MCF 10A (cell line): Measurements from ENCODE around the gene TRAF3IP3. TPM values are rescaled to one million over a fixed set of nuclear protein-coding genes. Genes with fewer than 3 reads are reported as not detected.

Source experiments
- BruUV-seq: library from RNA; stranded (reverse); fragments of 400-500 nt; replicated peaks from 2 replicates; lab custom pipeline; 2021; lab: Mats Ljungman, UMichigan
- CTCF ChIA-PET: fragments of 300-600 bp; sonication (Branson Sonifier 250); formaldehyde crosslinking; extraction: SDS; loops from one replicate; lab custom pipeline; 2021; ENCODE audit warnings: antibody characterized with exemption, inconsistent platforms; lab: Yijun Ruan, JAX
- POLR2A ChIA-PET: fragments of 300-600, 350-650 bp; sonication (Branson Sonifier 250); formaldehyde crosslinking; extraction: SDS; loops from one replicate; lab custom pipeline; 2020; ENCODE audit warnings: antibody characterized with exemption, inconsistent platforms; lab: Yijun Ruan, JAX
- DNase-seq: peaks from one replicate; pipeline ENCODE4 v3.0.0-alpha.2; 2018; ENCODE audit not compliant: unreplicated experiment
- H3K27ac Mint-ChIP-seq: one replicate; pipeline ENCODE4 v1.8.0; 2022; ENCODE audit warnings: mild to moderate bottlenecking, low read depth, mixed read lengths; ENCODE audit not compliant: unreplicated experiment
- H3K27me3 Mint-ChIP-seq: one replicate; pipeline ENCODE4 v1.8.0; 2022; ENCODE audit warnings: mixed read lengths; ENCODE audit not compliant: insufficient read depth, unreplicated experiment
- H3K36me3 Mint-ChIP-seq: one replicate; pipeline ENCODE4 v1.8.0; 2022; ENCODE audit warnings: mild to moderate bottlenecking, moderate library complexity, mixed read lengths; ENCODE audit not compliant: insufficient read depth, unreplicated experiment
- H3K4me1 Mint-ChIP-seq: one replicate; pipeline ENCODE4 v1.8.0; 2022; ENCODE audit warnings: mixed read lengths; ENCODE audit not compliant: insufficient read depth, unreplicated experiment
- H3K4me3 Mint-ChIP-seq: one replicate; pipeline ENCODE4 v1.8.0; 2022; ENCODE audit warnings: mild to moderate bottlenecking, moderate library complexity, mixed read lengths; ENCODE audit not compliant: unreplicated experiment
- H3K9me3 Mint-ChIP-seq: one replicate; pipeline ENCODE4 v1.8.0; 2022; ENCODE audit warnings: mixed read lengths; ENCODE audit not compliant: unreplicated experiment
- intact Hi-C: fragments of 100-400 bp; cut with micrococcal nuclease; formaldehyde crosslinking; loops from 2 replicates; pipeline ENCODE4 v1.14.1; 2022
- total RNA-seq: library from RNA; stranded (reverse); gene quantifications from 2 replicates; pipeline ENCODE4 v1.2.3, GENCODE V29; 2022
- TF ChIP-seq, protein P1 (sequence below): fragments of 200-600 bp; IDR thresholded peaks from one replicate; pipeline ENCODE4 v1.8.0; 2022; ENCODE audit warnings: antibody characterized with exemption, mild to moderate bottlenecking; ENCODE audit not compliant: unreplicated experiment

The TRAF3IP3 gene
- total RNA-seq, 1 experiment from 2014 or later: not detected

DNA sequence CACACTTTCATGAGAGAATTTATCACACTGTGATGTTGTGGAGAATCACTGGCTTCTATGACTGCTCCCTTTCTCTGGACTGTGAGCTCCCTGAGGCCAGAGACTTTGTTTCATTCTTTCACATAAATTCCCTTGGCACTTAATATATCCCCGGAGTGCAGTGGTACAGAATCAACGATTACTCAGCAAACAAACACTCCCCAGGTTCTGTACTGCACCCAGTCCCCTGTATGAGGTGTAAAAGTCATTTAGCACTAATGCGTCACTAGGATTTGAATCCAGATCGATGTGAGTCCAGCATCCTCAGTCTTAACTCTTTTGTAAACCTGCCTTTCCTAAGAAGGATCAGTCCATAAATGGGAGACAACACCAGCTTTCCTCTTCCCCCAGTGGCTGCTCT is 65.1 kb downstream of the TRAF3IP3 start:
- POLR2A ChIA-PET: interaction anchor here (1.3 to 21.0 kb wide), 4 partner anchors 9 to 36 kb away, joined by 4 to 1382 read pairs (median 75); partner anchors contain the start of genes C1orf74 and IRF6
- BruUV-seq: no TSS peak
- Mint-ChIP-seq H3K36me3 (peaks cover 8% of the 10 kb centered on the region), H3K4me1 (peaks cover 30% of the 10 kb centered on the region), H3K27me3 (no peaks in the 10 kb centered on the region), H3K27ac (no peak overlapping the region), H3K4me3 (no peak overlapping the region), H3K9me3 (no peaks in the 10 kb centered on the region)
- CTCF ChIA-PET: interaction anchor here (0.6 to 30.3 kb wide), 16 partner anchors 3 to 499 kb away, joined by 3 to 1144 read pairs (median 5); partner anchors contain the start of genes IRF6, LAMB3 and UTP25
- DNase-seq: no peak
- intact Hi-C loops: no loop called here
- TF ChIP-seq, protein P1, sequence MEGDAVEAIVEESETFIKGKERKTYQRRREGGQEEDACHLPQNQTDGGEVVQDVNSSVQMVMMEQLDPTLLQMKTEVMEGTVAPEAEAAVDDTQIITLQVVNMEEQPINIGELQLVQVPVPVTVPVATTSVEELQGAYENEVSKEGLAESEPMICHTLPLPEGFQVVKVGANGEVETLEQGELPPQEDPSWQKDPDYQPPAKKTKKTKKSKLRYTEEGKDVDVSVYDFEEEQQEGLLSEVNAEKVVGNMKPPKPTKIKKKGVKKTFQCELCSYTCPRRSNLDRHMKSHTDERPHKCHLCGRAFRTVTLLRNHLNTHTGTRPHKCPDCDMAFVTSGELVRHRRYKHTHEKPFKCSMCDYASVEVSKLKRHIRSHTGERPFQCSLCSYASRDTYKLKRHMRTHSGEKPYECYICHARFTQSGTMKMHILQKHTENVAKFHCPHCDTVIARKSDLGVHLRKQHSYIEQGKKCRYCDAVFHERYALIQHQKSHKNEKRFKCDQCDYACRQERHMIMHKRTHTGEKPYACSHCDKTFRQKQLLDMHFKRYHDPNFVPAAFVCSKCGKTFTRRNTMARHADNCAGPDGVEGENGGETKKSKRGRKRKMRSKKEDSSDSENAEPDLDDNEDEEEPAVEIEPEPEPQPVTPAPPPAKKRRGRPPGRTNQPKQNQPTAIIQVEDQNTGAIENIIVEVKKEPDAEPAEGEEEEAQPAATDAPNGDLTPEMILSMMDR: no peak

DNA sequence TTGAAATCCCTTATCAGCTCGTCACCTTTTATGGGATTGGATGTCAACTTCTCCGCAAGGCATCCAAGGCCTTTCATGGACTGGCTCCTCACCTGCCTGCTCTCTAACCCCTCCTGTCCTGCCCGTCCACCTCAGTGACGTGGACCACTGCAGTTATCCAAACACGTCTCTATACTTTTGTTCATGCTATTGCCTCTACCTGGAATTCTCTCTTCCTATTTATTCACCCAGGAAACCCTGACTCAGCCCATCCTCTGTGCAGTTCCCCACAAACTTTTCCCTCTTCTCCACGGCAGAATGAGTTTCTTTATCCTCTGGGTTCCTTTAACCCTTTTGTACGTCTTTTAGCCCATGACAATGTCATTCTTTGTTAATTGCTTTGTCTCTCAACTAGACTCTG is 66.9 kb downstream of the TRAF3IP3 start:
- ChIA-PET POLR2A (interaction anchor here (0.5 to 21.0 kb wide), 19 partner anchors 11 to 1560 kb away, joined by 3 to 1382 read pairs (median 4); partner anchors contain the start of genes C1orf74 and IRF6), CTCF (interaction anchor here (0.6 to 30.3 kb wide), 43 partner anchors 5 to 1948 kb away, joined by 3 to 1144 read pairs (median 4); partner anchors contain the start of genes C1orf74, IRF6 and UTP25)
- no peak overlapping the region for H3K27ac Mint-ChIP-seq
- TF ChIP-seq, protein P1: no peak
- H3K4me1 Mint-ChIP-seq: peaks cover 36% of the 10 kb centered on the region
- no TSS peak for BruUV-seq
- no peaks in the 10 kb centered on the region for H3K27me3 Mint-ChIP-seq
- intact Hi-C loops: loop anchor here (1.0 to 2.0 kb wide), 2 partner anchors 14 to 38 kb away; partner anchors contain the start of gene C1orf74
- no peak for DNase-seq
- peaks cover 5% of the 10 kb centered on the region for H3K9me3 Mint-ChIP-seq
- no peak overlapping the region for H3K4me3 Mint-ChIP-seq
- no peaks in the 10 kb centered on the region for H3K36me3 Mint-ChIP-seq

DNA sequence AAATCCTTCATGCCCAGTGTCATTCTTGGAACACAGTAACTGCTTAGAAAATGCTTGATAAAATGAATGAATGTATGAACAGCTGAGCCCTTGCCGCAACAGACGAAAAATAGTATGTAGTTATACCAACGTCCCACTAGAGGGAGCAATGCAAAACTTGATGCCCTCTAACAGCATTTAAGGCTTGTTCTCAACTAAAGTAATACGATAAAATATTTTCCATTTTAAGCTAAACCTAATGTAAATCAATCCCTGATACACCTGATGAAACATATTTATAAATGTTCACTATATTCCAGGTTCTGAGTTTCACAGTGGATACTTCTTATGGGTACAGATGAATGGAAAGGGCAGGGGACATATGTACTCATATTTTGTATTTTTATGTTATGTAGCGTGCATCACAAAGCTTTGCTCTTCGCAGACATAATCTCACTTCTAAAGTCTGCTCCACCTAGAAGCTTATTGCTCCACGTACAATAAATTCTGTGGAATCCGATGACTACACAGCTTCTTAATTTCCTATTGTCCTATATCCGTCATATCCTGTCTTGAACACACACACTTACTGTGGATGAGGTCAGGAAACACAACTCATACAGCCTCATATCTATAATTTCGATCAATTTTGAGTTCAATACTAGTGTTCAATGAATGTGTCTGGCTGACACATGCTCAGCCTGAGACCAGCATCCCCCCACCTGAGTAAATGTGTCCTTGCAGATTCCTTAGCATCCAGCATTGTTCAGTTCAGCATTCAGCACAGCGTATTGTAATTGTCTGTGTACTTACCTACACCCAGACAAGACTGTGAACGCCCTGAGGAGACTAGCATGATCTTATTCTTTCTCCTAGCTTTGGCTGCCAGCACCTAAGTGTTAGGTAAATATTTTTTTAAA is 67.5 kb downstream of the TRAF3IP3 start:
- Mint-ChIP-seq H3K4me1 (peaks cover 38% of the 10 kb centered on the region), H3K4me3 (no peak overlapping the region), H3K27ac (peak overlapping the region; percentile 32), H3K36me3 (no peaks in the 10 kb centered on the region), H3K27me3 (no peaks in the 10 kb centered on the region), H3K9me3 (peaks cover 7% of the 10 kb centered on the region)
- TF ChIP-seq, protein P1: peak; percentile 98
- BruUV-seq: TSS peak; percentile 22
- POLR2A ChIA-PET: interaction anchor here (0.6 to 21.0 kb wide), 22 partner anchors 11 to 1560 kb away, joined by 3 to 1382 read pairs (median 4); partner anchors contain the start of genes C1orf74 and IRF6
- peak; percentile 89 for DNase-seq
- intact Hi-C loops: loop anchor here (1.0 to 2.0 kb wide), 2 partner anchors 15 to 39 kb away; partner anchors contain the start of gene C1orf74
- CTCF ChIA-PET: interaction anchor here (0.5 to 30.3 kb wide), 58 partner anchors 5 to 1949 kb away, joined by 3 to 1144 read pairs (median 4); partner anchors contain the start of genes C1orf74, IRF6 and UTP25
